ENCODE measurements around the gene MTFP1.

Gene MTFP1

GRCh38 chr22:30404307-30404706, 21.3 kb upstream of the MTFP1 start:
- DNase-seq: no peak
- Histone ChIP-seq H4K12ac (ENCODE audit: low read depth, low read length) (no peak overlapping the region), H2AFZ (ENCODE audit: insufficient read depth, low read length, poor library complexity) (no peak overlapping the region), H3K4me2 (ENCODE audit: low read length) (no peak overlapping the region), H3K79me1 (ENCODE audit: low read length) (no peaks in the 10 kb centered on the region), H3K27ac (ENCODE audit: low read depth, low read length) (no peak overlapping the region), H3K79me2 (ENCODE audit: control insufficient read depth, insufficient read depth, low read length, poor library complexity) (no peaks in the 10 kb centered on the region), H3K14ac (ENCODE audit: low read length) (no peak overlapping the region), H3K27me3 (ENCODE audit: insufficient read depth, low read length) (no peaks in the 10 kb centered on the region), H2BK12ac (ENCODE audit: low read length) (no peak overlapping the region), H4K8ac (ENCODE audit: low read depth, low read length) (no peak overlapping the region), H3K4me3 (ENCODE audit: low read depth, low read length) (no peak overlapping the region), H3K36me3 (ENCODE audit: control insufficient read depth in 1 of 2, insufficient read depth in 2 of 2, low read length in 2 of 2) (peaks cover 0 to 4% of the 10 kb centered on the region in 2 experiments), H2BK5ac (ENCODE audit: low read depth, low read length, poor library complexity) (no peak overlapping the region), H3K18ac (ENCODE audit: low read length) (no peak overlapping the region), H3K9ac (ENCODE audit: low read length) (no peak overlapping the region), H2BK120ac (ENCODE audit: insufficient read depth, low read length, poor library complexity) (no peak overlapping the region), H3K4me1 (ENCODE audit: control insufficient read depth in 1 of 2, insufficient read depth in 2 of 2, low read length in 2 of 2) (peaks cover 4 to 11% of the 10 kb centered on the region in 2 experiments), H3K4ac (ENCODE audit: low read depth, low read length) (no peak overlapping the region), H3K9me3 (ENCODE audit: insufficient read depth, low read depth, low read length) (no peaks in the 10 kb centered on the region), H4K91ac (ENCODE audit: low read depth, low read length) (no peak overlapping the region), H3K23ac (ENCODE audit: low read length) (no peak overlapping the region), H2AK5ac (ENCODE audit: low read length) (no peak overlapping the region)
- no CpG with 5 or more reads among the region's 6 CpGs for WGBS (ENCODE audit: extremely low coverage, insufficient coverage, insufficient read length)

GRCh38 chr22:30405731-30406130, 19.8 kb upstream of the MTFP1 start:
- no peak overlapping the region for H3K18ac ChIP-seq (ENCODE audit: low read length)
- H4K12ac ChIP-seq (ENCODE audit: low read depth, low read length): no peak overlapping the region
- no peaks in the 10 kb centered on the region for H3K79me2 ChIP-seq (ENCODE audit: control insufficient read depth, insufficient read depth, low read length, poor library complexity)

GRCh38 chr22:30406400-30406799, 19.2 kb upstream of the MTFP1 start:
- Histone ChIP-seq H4K12ac (ENCODE audit: low read depth, low read length) (no peak overlapping the region), H3K4me2 (ENCODE audit: low read length) (no peak overlapping the region), H2AFZ (ENCODE audit: insufficient read depth, low read length, poor library complexity) (no peak overlapping the region), H3K4ac (ENCODE audit: low read depth, low read length) (no peak overlapping the region), H3K79me2 (ENCODE audit: control insufficient read depth, insufficient read depth, low read length, poor library complexity) (no peaks in the 10 kb centered on the region), H2BK5ac (ENCODE audit: low read depth, low read length, poor library complexity) (no peak overlapping the region), H3K9me3 (ENCODE audit: insufficient read depth, low read depth, low read length) (no peaks in the 10 kb centered on the region), H2AK5ac (ENCODE audit: low read length) (no peak overlapping the region), H3K18ac (ENCODE audit: low read length) (no peak overlapping the region), H3K23ac (ENCODE audit: low read length) (no peak overlapping the region), H4K91ac (ENCODE audit: low read depth, low read length) (no peak overlapping the region), H3K14ac (ENCODE audit: low read length) (no peak overlapping the region), H4K8ac (ENCODE audit: low read depth, low read length) (no peak overlapping the region), H3K79me1 (ENCODE audit: low read length) (no peaks in the 10 kb centered on the region), H3K9ac (ENCODE audit: low read length) (no peak overlapping the region), H2BK120ac (ENCODE audit: insufficient read depth, low read length, poor library complexity) (no peak overlapping the region), H3K4me3 (ENCODE audit: low read depth, low read length) (no peak overlapping the region), H3K27ac (ENCODE audit: low read depth, low read length) (no peak overlapping the region), H2BK12ac (ENCODE audit: low read length) (no peak overlapping the region), H3K36me3 (ENCODE audit: control insufficient read depth in 1 of 2, insufficient read depth in 2 of 2, low read length in 2 of 2) (peaks cover 0 to 4% of the 10 kb centered on the region in 2 experiments), H3K27me3 (ENCODE audit: insufficient read depth, low read length) (no peaks in the 10 kb centered on the region), H3K4me1 (ENCODE audit: control insufficient read depth in 1 of 2, insufficient read depth in 2 of 2, low read length in 2 of 2) (peaks cover 4 to 11% of the 10 kb centered on the region in 2 experiments)
- no peak for DNase-seq
- WGBS (ENCODE audit: extremely low coverage, insufficient coverage, insufficient read length): no CpG with 5 or more reads among the region's 6 CpGs

More at GRCh38 chr22:30405731-30406130, 19.8 kb upstream of the MTFP1 start:
- no peak for DNase-seq
- Histone ChIP-seq H3K79me1 (ENCODE audit: low read length) (no peaks in the 10 kb centered on the region), H3K9me3 (ENCODE audit: insufficient read depth, low read depth, low read length) (no peaks in the 10 kb centered on the region), H2AFZ (ENCODE audit: insufficient read depth, low read length, poor library complexity) (no peak overlapping the region), H2BK5ac (ENCODE audit: low read depth, low read length, poor library complexity) (no peak overlapping the region), H3K14ac (ENCODE audit: low read length) (no peak overlapping the region), H3K4me2 (ENCODE audit: low read length) (no peak overlapping the region), H3K4ac (ENCODE audit: low read depth, low read length) (no peak overlapping the region), H3K27me3 (ENCODE audit: insufficient read depth, low read length) (no peaks in the 10 kb centered on the region), H2BK120ac (ENCODE audit: insufficient read depth, low read length, poor library complexity) (no peak overlapping the region), H3K9ac (ENCODE audit: low read length) (no peak overlapping the region), H4K8ac (ENCODE audit: low read depth, low read length) (no peak overlapping the region), H3K4me3 (ENCODE audit: low read depth, low read length) (no peak overlapping the region), H3K23ac (ENCODE audit: low read length) (no peak overlapping the region), H3K36me3 (ENCODE audit: control insufficient read depth in 1 of 2, insufficient read depth in 2 of 2, low read length in 2 of 2) (peaks cover 0 to 4% of the 10 kb centered on the region in 2 experiments), H2BK12ac (ENCODE audit: low read length) (no peak overlapping the region), H4K91ac (ENCODE audit: low read depth, low read length) (no peak overlapping the region), H2AK5ac (ENCODE audit: low read length) (no peak overlapping the region), H3K4me1 (ENCODE audit: control insufficient read depth in 1 of 2, insufficient read depth in 2 of 2, low read length in 2 of 2) (peaks cover 4 to 11% of the 10 kb centered on the region in 2 experiments), H3K27ac (ENCODE audit: low read depth, low read length) (no peak overlapping the region)
- whole genome bisulfite sequencing (ENCODE audit: extremely low coverage, insufficient coverage, insufficient read length): no CpG with 5 or more reads among the region's 4 CpGs

- no peak overlapping the region for H3K4me3 ChIP-seq (ENCODE audit: low read depth, low read length)
- no peak overlapping the region for H2AFZ ChIP-seq (ENCODE audit: insufficient read depth, low read length, poor library complexity)
- H3K9me3 ChIP-seq (ENCODE audit: insufficient read depth, low read depth, low read length): no peaks in the 10 kb centered on the region
- H3K4me2 ChIP-seq (ENCODE audit: low read length): no peak overlapping the region
- H3K27ac ChIP-seq (ENCODE audit: low read depth, low read length): no peak overlapping the region
- H3K79me1 ChIP-seq (ENCODE audit: low read length): no peaks in the 10 kb centered on the region
- H4K8ac ChIP-seq (ENCODE audit: low read depth, low read length): no peak overlapping the region
- no peak overlapping the region for H4K91ac ChIP-seq (ENCODE audit: low read depth, low read length)
- no peak overlapping the region for H3K14ac ChIP-seq (ENCODE audit: low read length)
- H3K79me2 ChIP-seq (ENCODE audit: control insufficient read depth, insufficient read depth, low read length, poor library complexity): no peaks in the 10 kb centered on the region
- H3K27me3 ChIP-seq (ENCODE audit: insufficient read depth, low read length): no peaks in the 10 kb centered on the region
- H3K4ac ChIP-seq (ENCODE audit: low read depth, low read length): no peak overlapping the region
- H3K23ac ChIP-seq (ENCODE audit: low read length): no peak overlapping the region
- H4K12ac ChIP-seq (ENCODE audit: low read depth, low read length): no peak overlapping the region
- no peak overlapping the region for H3K18ac ChIP-seq (ENCODE audit: low read length)
- peaks cover 4 to 8% of the 10 kb centered on the region in 2 experiments for H3K4me1 ChIP-seq (ENCODE audit: control insufficient read depth in 1 of 2, insufficient read depth in 2 of 2, low read length in 2 of 2)
- H2BK5ac ChIP-seq (ENCODE audit: low read depth, low read length, poor library complexity): no peak overlapping the region
- H3K36me3 ChIP-seq (ENCODE audit: control insufficient read depth in 1 of 2, insufficient read depth in 2 of 2, low read length in 2 of 2): peaks cover 0 to 4% of the 10 kb centered on the region in 2 experiments
- no peak overlapping the region for H2AK5ac ChIP-seq (ENCODE audit: low read length)
- no peak overlapping the region for H2BK12ac ChIP-seq (ENCODE audit: low read length)
- H3K9ac ChIP-seq (ENCODE audit: low read length): no peak overlapping the region
- no peak for DNase-seq
- no peak overlapping the region for H2BK120ac ChIP-seq (ENCODE audit: insufficient read depth, low read length, poor library complexity)
- WGBS (ENCODE audit: extremely low coverage, insufficient coverage, insufficient read length): no CpG with 5 or more reads among the region's 13 CpGs
Observed at GRCh38 chr22:30408388-30409102, 17.0 kb upstream of the MTFP1 start.
